Spleen (tissue), 7 donors: ENCODE data around the gene GRAPL.
"Not testable (repeated sequence)": the region's sequence is repeated elsewhere in the genome, so short reads cannot be mapped to it uniquely, and the experiment has no call there.

Experiments
- CTCF ChIP-seq, 11 experiments: fragments of 200-600 bp in 7 of 11; fragments of 450-650 bp in 4 of 11; sonication (generic) in 4 of 11; IDR thresholded peaks in 8 of 11; conservative IDR thresholded peaks in 3 of 11; 1 replicate in 7 of 11; 2 replicates in 4 of 11; pipeline versions ENCODE4 v1.4.0 to v1.8.0; 2016 to 2021; ENCODE audit warnings: antibody characterized with exemption in 11 of 11, inconsistent platforms in 4 of 11, mild to moderate bottlenecking in 1 of 11
- POLR2A ChIP-seq, 3 donors: fragments of 450-650 bp; IDR thresholded peaks; one replicate each; pipeline ENCODE4 v1.5.1; 2017; ENCODE audit warnings: antibody characterized with exemption in 3 of 3, mild to moderate bottlenecking in 1 of 3
- POLR2AphosphoS5 ChIP-seq, 3 donors: sonication (generic); formaldehyde crosslinking; IDR thresholded peaks; one replicate each; pipeline ENCODE4 v1.5.1; 2017; ENCODE audit warnings: antibody characterized with exemption in 3 of 3
- donor health status: DM: no; HTN: no; CAD: no; lungs with moderate emphysema.
- donor health status: DM: no; HTN: no; CAD: no.
- donor health status: DM: no; HTN: no; CAD: no.

- TF ChIP-seq CTCF (IDR thresholded peaks at IDR 0.05 in 8 of 11, conservative IDR thresholded peaks at IDR 0.05 in 3 of 11); POLR2A (IDR thresholded peaks at IDR 0.05); POLR2AphosphoS5 (IDR thresholded peaks at IDR 0.05): not testable (repeated sequence)
Measured at GRCh38 chr17:19110189-19111097, 16.9 kb upstream of the GRAPL start.
